Thoracic aorta (tissue), 2 donors: ENCODE data around the gene COX20. TPM values are rescaled to one million over a fixed set of nuclear protein-coding genes. Genes with fewer than 3 reads are reported as not detected.

Experiments used
- ATAC-seq: fragments of 150-250 bp; one replicate; pipeline ENCODE4 v1.8.0; 2017; ENCODE audit warnings: low read depth; ENCODE audit not compliant: insufficient number of reproducible peaks, low FRiP score
- DNase-seq: peaks from one replicate; pipeline ENCODE4 v3.0.0-alpha.2; 2020; ENCODE audit warnings: low spot score
- H3K27ac ChIP-seq, 2 donors: fragments of 200-600 bp; sonication (generic); 1 replicate in 1 of 2; 2 replicates in 1 of 2; pipeline ENCODE4 v1.5.1; 2016; ENCODE audit warnings: mild to moderate bottlenecking in 2 of 2, moderate library complexity in 2 of 2
- H3K27me3 ChIP-seq: fragments of 200-600 bp; sonication (generic); replicated peaks from 2 replicates; pipeline ENCODE4 v1.6.0; 2016; ENCODE audit warnings: mild to moderate bottlenecking; ENCODE audit not compliant: insufficient read depth
- H3K36me3 ChIP-seq: fragments of 200-600 bp; sonication (generic); one replicate; pipeline ENCODE4 v1.5.1; 2016
- H3K4me1 ChIP-seq, 2 donors: fragments of 200-600 bp; sonication (generic); 1 replicate in 1 of 2; 2 replicates in 1 of 2; pipeline versions ENCODE4 v1.5.1 to v1.6.0; 2016; ENCODE audit warnings: low read depth in 2 of 2, mild to moderate bottlenecking in 1 of 2; ENCODE audit not compliant: control insufficient read depth in 1 of 2
- H3K4me3 ChIP-seq: fragments of 200-600 bp; sonication (generic); 2 replicates; pipeline ENCODE4 v1.5.1; 2016; ENCODE audit warnings: mild to moderate bottlenecking
- H3K9me3 ChIP-seq: fragments of 200-600 bp; sonication (generic); 2 replicates; pipeline ENCODE4 v1.5.1; 2016
- CTCF ChIP-seq: fragments of 200-600 bp; sonication (generic); IDR thresholded peaks from one replicate; pipeline ENCODE4 v1.5.1; 2019; ENCODE audit warnings: antibody characterized with exemption
- total RNA-seq, 2 donors: library from RNA; depleted of rRNA; stranded (reverse); fragments of >200 nt; gene quantifications; one replicate each; pipeline versions ENCODE4 v1.1.0 to v1.2.3, GENCODE V29; 2016

The COX20 gene, protein sequence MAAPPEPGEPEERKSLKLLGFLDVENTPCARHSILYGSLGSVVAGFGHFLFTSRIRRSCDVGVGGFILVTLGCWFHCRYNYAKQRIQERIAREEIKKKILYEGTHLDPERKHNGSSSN
- total RNA-seq = 10 to 100 TPM; 10.8 to 38.0 TPM

GRCh38 chr1:244835276-244836134 is at the start of gene COX20:
COX20 (plus strand) TSS chr1:244835658; CDS start chr1:244835715, 57 bp downstream.
- H3K4me1 ChIP-seq = peaks cover 35 to 45% of the 10 kb centered on the region in 2 donors
- H3K27me3 ChIP-seq = no peaks in the 10 kb centered on the region
- peak within 1 kb of the TSS; percentile 83 for H3K4me3 ChIP-seq
- H3K36me3 ChIP-seq = peaks cover 2% of the 10 kb centered on the region
- H3K27ac ChIP-seq = peak within 1 kb of the TSS; percentile 98 to 100
- TF ChIP-seq CTCF = no peak
- DNase-seq = peak; percentile 68
- peak; percentile 61 for ATAC-seq
- H3K9me3 ChIP-seq = no peaks in the 10 kb centered on the region

GRCh38 chr1:244788493-244789275 is 46.8 kb upstream of the COX20 start:
- no peak for TF ChIP-seq CTCF
- H3K9me3 ChIP-seq = no peaks in the 10 kb centered on the region
- no peaks in the 10 kb centered on the region for H3K4me1 ChIP-seq
- ATAC-seq (no peak), DNase-seq (no peak)
- no peak overlapping the region for H3K27ac ChIP-seq
- H3K27me3 ChIP-seq = no peaks in the 10 kb centered on the region
- no peak overlapping the region for H3K4me3 ChIP-seq
- H3K36me3 ChIP-seq = no peaks in the 10 kb centered on the region

DNA sequence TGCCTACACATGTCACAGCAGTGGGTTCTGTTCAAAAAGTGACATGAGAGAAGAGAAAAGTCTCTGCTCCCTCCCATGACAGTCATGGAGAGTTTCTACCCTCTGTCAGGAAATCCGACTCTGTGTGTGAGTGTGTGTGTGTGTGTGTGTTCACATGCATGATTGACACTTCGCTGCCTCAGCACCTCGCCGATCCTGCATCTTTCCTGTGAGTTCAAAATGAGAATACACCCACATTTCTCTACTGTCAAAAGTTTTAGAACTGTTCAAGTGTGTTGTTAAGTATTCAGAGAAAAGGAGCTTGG is 46.2 kb upstream of the COX20 start:
- H3K9me3 ChIP-seq = no peaks in the 10 kb centered on the region

DNA sequence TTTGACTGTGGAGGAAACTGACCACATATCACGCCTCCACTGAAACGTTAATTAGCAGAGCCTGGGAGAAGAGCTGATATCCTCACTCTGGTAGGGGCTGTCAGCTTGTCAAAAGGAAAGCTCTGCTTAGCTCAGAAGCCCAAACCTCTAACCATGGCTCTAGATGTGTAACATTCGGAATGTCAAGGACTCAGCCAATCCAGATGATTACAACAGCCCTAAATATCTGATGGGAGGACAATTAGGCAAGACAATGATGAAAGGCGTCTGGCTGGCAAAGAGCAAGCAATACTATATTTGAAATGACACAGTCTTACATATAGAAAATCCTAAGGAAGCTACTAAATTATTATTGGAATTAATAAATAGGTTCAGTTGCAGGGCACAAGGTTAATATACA is 45.7 kb upstream of the COX20 start:
- TF ChIP-seq CTCF = no peak
- H3K27me3 ChIP-seq = no peaks in the 10 kb centered on the region
- ATAC-seq (no peak), DNase-seq (no peak)
- H3K9me3 ChIP-seq = no peaks in the 10 kb centered on the region
- H3K4me1 ChIP-seq = no peaks in the 10 kb centered on the region
- H3K36me3 ChIP-seq = no peaks in the 10 kb centered on the region
- H3K4me3 ChIP-seq = no peak overlapping the region
- no peak overlapping the region for H3K27ac ChIP-seq

More for the DNA sequence above, 46.2 kb upstream of the COX20 start:
- Histone ChIP-seq H3K27ac (no peak overlapping the region), H3K27me3 (no peaks in the 10 kb centered on the region), H3K4me1 (no peaks in the 10 kb centered on the region), H3K36me3 (no peaks in the 10 kb centered on the region), H3K4me3 (no peak overlapping the region)
- TF ChIP-seq CTCF = no peak
- ATAC-seq (no peak), DNase-seq (no peak)

DNA sequence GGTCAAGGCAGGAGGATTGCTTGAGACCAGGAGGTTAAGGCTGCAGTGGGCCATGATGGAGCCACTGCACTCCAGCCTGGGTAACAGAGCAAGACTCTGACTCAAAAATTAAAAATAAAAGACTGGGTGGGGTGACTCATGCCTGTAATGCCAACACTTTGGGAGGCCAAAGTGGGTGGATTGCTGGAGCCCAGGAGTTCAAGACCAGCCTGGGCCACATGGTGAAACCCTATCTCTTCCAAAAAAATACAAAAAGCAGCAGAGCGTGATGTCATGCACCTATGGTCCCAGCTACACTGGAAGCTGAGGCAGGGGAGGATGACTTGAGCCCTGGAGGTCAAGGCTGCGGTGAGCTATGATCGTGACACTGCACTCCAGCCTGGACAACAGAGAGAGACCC is 44.4 kb upstream of the COX20 start:
- ATAC-seq = no peak
- H3K36me3 ChIP-seq = no peaks in the 10 kb centered on the region
- no peak overlapping the region for H3K4me3 ChIP-seq
- H3K27ac ChIP-seq = no peak overlapping the region
- H3K4me1 ChIP-seq = no peaks in the 10 kb centered on the region
- no peaks in the 10 kb centered on the region for H3K27me3 ChIP-seq
- DNase-seq = no peak
- TF ChIP-seq CTCF = no peak
- H3K9me3 ChIP-seq = no peaks in the 10 kb centered on the region
